ENCODE measurements around the gene SLC7A6. TPM values are rescaled to one million over a fixed set of nuclear protein-coding genes. Genes with fewer than 3 reads are reported as not detected.

SLC7A6 gene
- total and polyA plus RNA-seq, 3 experiments from 2014 or later, result 18.7 to 94.9 (median 91.2) TPM

DNA sequence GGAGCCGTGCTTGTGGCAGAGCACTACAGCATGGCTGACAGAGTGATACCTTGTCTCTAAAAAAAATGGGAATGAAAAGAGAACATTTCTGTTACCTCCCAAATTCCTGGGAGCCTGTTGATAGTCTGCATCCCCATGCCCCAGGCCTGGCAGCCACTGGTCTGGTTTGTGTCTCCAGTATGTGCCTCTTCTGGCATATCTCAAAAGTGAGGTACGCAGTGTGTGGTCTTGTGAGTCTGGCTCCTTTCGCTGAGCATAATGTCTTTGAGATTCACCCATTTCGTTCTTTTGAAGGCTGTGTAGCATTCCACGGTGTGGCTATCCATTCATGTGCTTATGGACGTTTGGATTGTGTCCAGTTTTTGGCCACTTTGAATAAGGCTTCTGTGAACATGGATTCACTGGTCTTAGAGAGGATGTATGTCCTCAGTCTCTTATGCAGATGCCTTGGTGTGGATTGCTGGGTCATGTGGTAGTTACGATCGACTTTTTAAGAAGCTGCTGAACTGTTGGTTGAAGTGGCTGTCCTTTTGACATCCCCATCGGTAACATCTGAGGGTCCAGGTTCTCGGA lies 85.6 kb downstream of the SLC7A6 start:
- H3K27me3 Mint-ChIP-seq, result no peaks in the 10 kb centered on the region
- no peaks in the 10 kb centered on the region for H3K4me1 ChIP-seq (ENCODE audit: insufficient read depth, low read length)
- peaks cover 12 to 94% (median 20%) of the 10 kb centered on the region in 3 donors for H3K36me3 Mint-ChIP-seq
- no peak overlapping the region for H3K4me3 ChIP-seq (ENCODE audit: low read length)
- H3K27me3 ChIP-seq (ENCODE audit: insufficient read depth, low read length, poor library complexity, severe bottlenecking), result no peaks in the 10 kb centered on the region
- peaks cover 30% of the 10 kb centered on the region for H3K36me3 ChIP-seq (ENCODE audit: insufficient read depth, low read length)
- CTCF ChIA-PET, result no interaction called here
- DNase-seq, result no peak
- H3K9me3 ChIP-seq (ENCODE audit: low read length), result no peaks in the 10 kb centered on the region
- peak overlapping the region in 1 of 8 donors; percentile 63 for H3K27ac Mint-ChIP-seq
- no peak overlapping the region for H3K4me3 Mint-ChIP-seq
- no peaks in the 10 kb centered on the region for H3K9me3 Mint-ChIP-seq
- H3K27ac ChIP-seq (ENCODE audit: low read depth, low read length), result no peak overlapping the region
- H3K4me1 Mint-ChIP-seq, result peaks cover 0 to 19% (median 2%) of the 10 kb centered on the region in 3 donors
- POLR2A ChIA-PET, result no interaction called here

DNA sequence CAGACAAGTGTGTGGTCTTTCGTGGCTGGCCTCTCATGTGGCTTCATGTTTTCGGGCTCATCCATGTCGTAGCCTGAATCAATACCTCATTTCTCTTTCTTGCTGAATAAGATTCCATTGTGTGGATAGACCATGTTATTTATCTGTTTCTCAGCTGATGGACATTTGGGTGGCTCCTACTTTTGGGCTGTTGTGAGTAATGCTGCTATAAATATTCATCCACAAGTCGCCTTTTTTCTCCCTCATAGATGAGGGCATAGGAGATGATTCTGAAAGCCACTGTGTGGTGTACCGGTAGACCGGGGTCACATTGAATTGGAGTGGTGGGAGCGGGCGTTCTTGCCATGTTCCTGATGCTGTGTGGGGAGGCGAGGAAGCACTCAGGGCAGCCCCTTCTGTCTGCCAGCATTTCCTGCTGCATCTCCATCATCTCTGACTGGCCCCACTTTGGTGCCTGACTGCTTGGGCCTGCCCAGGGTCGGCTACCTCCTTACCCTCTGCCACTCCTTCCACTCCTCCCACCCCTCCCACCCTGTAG lies 86.6 kb downstream of the SLC7A6 start:
- H3K4me3 Mint-ChIP-seq, result no peak overlapping the region
- peaks cover 5% of the 10 kb centered on the region for H3K4me1 ChIP-seq (ENCODE audit: insufficient read depth, low read length)
- H3K9me3 Mint-ChIP-seq, result no peaks in the 10 kb centered on the region

More for the DNA sequence above, 86.6 kb downstream of the SLC7A6 start:
- ChIA-PET CTCF (no interaction called here), POLR2A (no interaction called here)
- H3K27ac Mint-ChIP-seq, result peak overlapping the region in 1 of 8 donors; percentile 43
- Histone ChIP-seq H3K27ac (ENCODE audit: low read depth, low read length) (no peak overlapping the region), H3K9me3 (ENCODE audit: low read length) (no peaks in the 10 kb centered on the region), H3K36me3 (ENCODE audit: insufficient read depth, low read length) (peaks cover 23% of the 10 kb centered on the region), H3K4me3 (ENCODE audit: low read length) (no peak overlapping the region), H3K27me3 (ENCODE audit: insufficient read depth, low read length, poor library complexity, severe bottlenecking) (no peaks in the 10 kb centered on the region)
- no peaks in the 10 kb centered on the region for H3K27me3 Mint-ChIP-seq
- peaks cover 12 to 88% (median 17%) of the 10 kb centered on the region in 3 donors for H3K36me3 Mint-ChIP-seq
- DNase-seq, result no peak
- H3K4me1 Mint-ChIP-seq, result peaks cover 7 to 20% (median 9%) of the 10 kb centered on the region in 3 donors

Other genes starting within 250 kb of the SLC7A6 start
- not detected for gene DPEP2NB, start 248.6 kb upstream of the SLC7A6 start, total RNA-seq
- not detected for gene DPEP2NB, start 248.6 kb upstream of the SLC7A6 start, polyA plus RNA-seq
- 10 to 100 TPM; 28.3 to 29.2 TPM for gene DDX28, start 241.3 kb upstream of the SLC7A6 start, total RNA-seq
- 31.5 TPM for gene DDX28, start 241.3 kb upstream of the SLC7A6 start, polyA plus RNA-seq
- gene DUS2, start 241.2 kb upstream of the SLC7A6 start, total RNA-seq, result 10 to 100 TPM; 31.3 to 32.2 TPM
- 15.3 TPM for gene DUS2, start 241.2 kb upstream of the SLC7A6 start, polyA plus RNA-seq
- 10 to 100 TPM; 91.1 to 95.9 TPM for gene NFATC3, start 179.2 kb upstream of the SLC7A6 start, total RNA-seq
- gene NFATC3, start 179.2 kb upstream of the SLC7A6 start, polyA plus RNA-seq, result 120 TPM
- gene ESRP2, start 28.4 kb upstream of the SLC7A6 start, total RNA-seq, result under 1 TPM; 0.11 to 0.27 TPM
- 0.32 TPM for gene ESRP2, start 28.4 kb upstream of the SLC7A6 start, polyA plus RNA-seq
- 1 to 10 TPM; 9.0 to 9.4 TPM for gene PLA2G15, start 19.2 kb upstream of the SLC7A6 start, total RNA-seq
- gene PLA2G15, start 19.2 kb upstream of the SLC7A6 start, polyA plus RNA-seq, result 11.0 TPM
- gene SLC7A6OS, start 46.4 kb downstream of the SLC7A6 start, total RNA-seq, result 10 to 100 TPM; 21.8 to 25.5 TPM
- 28.2 TPM for gene SLC7A6OS, start 46.4 kb downstream of the SLC7A6 start, polyA plus RNA-seq
- gene PRMT7, start 46.5 kb downstream of the SLC7A6 start, total RNA-seq, result 10 to 100 TPM; 61.1 to 67.5 TPM
- 41.8 TPM for gene PRMT7, start 46.5 kb downstream of the SLC7A6 start, polyA plus RNA-seq
- under 1 TPM; 0.15 to 0.22 TPM for gene SMPD3, start 184.0 kb downstream of the SLC7A6 start, total RNA-seq
- gene SMPD3, start 184.0 kb downstream of the SLC7A6 start, polyA plus RNA-seq, result 1.6 TPM

All from CD8-positive, alpha-beta memory T cell (primary cell).